Subcutaneous abdominal adipose tissue (tissue), 5 donors: Measurements from ENCODE around the gene BAD.

Experiments used
- H3K27ac ChIP-seq: one replicate; pipeline ENCODE4 v1.7.0; 2013; ENCODE audit warnings: low read depth, mild to moderate bottlenecking, inconsistent platforms, low read length, moderate library complexity
- H3K27me3 ChIP-seq, 5 donors: one replicate each; pipeline ENCODE4 v1.7.0; 2013; ENCODE audit warnings: low read length in 5 of 5, inconsistent platforms in 1 of 5; ENCODE audit not compliant: control insufficient read depth in 5 of 5, insufficient read depth in 4 of 5
- H3K36me3 ChIP-seq, 5 donors: one replicate each; pipeline ENCODE4 v1.7.0; 2013; ENCODE audit warnings: low read length in 5 of 5; ENCODE audit not compliant: control insufficient read depth in 5 of 5, insufficient read depth in 5 of 5
- H3K4me1 ChIP-seq, 5 donors: one replicate each; pipeline ENCODE4 v1.7.0; 2013; ENCODE audit warnings: low read length in 5 of 5, mild to moderate bottlenecking in 3 of 5, moderate library complexity in 1 of 5; ENCODE audit not compliant: control insufficient read depth in 5 of 5, insufficient read depth in 5 of 5
- H3K4me3 ChIP-seq, 5 donors: one replicate each; pipeline ENCODE4 v1.7.0; 2013; ENCODE audit warnings: low read length in 5 of 5, low read depth in 1 of 5
- H3K9ac ChIP-seq, 5 donors: one replicate each; pipeline ENCODE4 v1.7.0; 2013; ENCODE audit warnings: low read length in 5 of 5, mild to moderate bottlenecking in 4 of 5, moderate library complexity in 3 of 5
- H3K9me3 ChIP-seq, 5 donors: one replicate each; pipeline ENCODE4 v1.7.0; 2013; ENCODE audit warnings: low read length in 5 of 5; ENCODE audit not compliant: control insufficient read depth in 5 of 5
- donor health status: healthy.
- donor health status: healthy.
- donor health status: healthy.
- donor health status: healthy.
- donor health status: healthy.

BAD gene

DNA sequence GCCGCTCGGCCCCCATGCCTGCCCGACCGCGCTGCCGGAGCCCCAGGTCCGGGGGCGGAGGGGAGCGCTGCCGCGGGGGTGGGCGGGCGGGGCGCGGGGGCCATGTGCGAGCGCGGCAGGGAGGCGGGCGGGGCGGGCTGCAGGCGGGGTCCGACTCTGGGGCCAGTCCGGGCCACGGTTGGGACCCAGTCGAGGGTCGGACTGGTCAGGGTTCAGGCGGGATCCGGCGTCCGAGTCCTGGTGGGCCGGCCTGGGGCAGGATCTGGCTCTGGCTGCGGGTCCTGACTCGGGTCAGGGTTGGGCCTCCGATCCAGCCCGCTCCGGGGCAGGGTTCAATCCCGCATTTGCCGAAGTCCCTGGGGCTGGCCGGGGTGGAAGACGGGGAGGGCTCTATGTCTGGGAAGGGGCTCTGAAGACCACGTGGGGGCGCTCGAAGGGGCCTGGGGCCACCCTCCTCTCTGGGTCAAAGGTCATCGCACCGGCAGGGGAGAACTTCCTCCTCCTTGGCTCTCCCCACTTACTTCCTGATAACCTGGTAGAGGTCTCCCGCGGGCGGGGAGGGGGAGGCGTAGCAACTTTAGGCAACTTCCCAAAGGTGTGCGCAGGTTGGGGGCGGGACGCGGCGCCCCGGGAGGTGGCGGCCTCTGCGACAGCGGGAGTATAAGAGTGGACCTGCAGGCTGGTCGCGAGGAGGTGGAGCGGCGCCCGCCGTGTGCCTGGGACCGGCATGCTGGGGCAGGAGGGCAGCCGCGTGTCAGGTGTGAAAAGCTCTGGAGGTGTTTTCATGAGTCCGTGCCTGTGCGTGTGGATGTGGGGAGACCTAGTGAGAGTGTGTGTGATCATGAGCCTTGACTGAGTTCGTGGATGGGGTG, 21.5 kb upstream of the BAD start:
- Histone ChIP-seq H3K9ac (peak overlapping the region; percentile 26 to 83 (median 78)), H3K27me3 (no peaks in the 10 kb centered on the region), H3K9me3 (no peaks in the 10 kb centered on the region), H3K4me1 (peaks cover 2 to 36% (median 29%) of the 10 kb centered on the region in 5 donors), H3K4me3 (peak overlapping the region; percentile 70 to 80 (median 71)), H3K27ac (peak overlapping the region; percentile 75), H3K36me3 (peaks cover 0 to 8% (median 3%) of the 10 kb centered on the region in 5 donors)

DNA sequence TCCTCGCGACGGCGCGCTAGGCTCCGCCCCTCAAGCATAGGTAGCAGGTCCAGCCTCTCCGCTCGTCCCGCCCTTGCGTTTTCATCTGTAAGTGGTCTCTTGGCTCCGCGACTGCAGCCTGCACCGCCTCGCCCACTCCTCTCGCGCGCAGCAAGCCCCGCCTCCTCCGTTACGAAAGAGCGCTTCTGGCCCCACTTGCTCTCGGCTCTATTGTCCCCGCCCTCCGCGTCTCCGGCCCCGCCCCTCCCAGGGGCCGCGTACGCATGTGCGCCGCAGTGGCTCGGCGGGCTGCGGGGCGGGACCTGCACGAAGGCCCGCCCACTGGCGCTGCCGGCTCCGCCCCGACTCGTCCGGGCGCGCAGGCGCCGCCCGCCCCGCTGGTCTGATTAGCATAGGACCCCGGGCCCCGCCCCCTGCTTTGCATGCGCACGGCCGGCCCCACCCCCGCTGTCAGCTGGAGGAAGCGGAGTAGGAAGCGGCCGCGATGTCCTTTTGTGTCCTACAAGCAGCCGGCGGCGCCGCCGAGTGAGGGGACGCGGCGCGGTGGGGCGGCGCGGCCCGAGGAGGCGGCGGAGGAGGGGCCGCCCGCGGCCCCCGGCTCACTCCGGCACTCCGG, 20.7 kb upstream of the BAD start, which contains the start of gene ESRRA:
TSS of gene ESRRA (plus strand) at position 450 of the 616 bp plus-strand sequence. CDS start 1,656 bp downstream, outside the sequence.
- Histone ChIP-seq H3K4me1 (peaks cover 2 to 43% (median 36%) of the 10 kb centered on the region in 5 donors), H3K9ac (peak within 1 kb of the TSS; percentile 26 to 83 (median 78)), H3K9me3 (no peaks in the 10 kb centered on the region), H3K27ac (peak within 1 kb of the TSS; percentile 89), H3K27me3 (peaks cover 0 to 7% (median 3%) of the 10 kb centered on the region in 5 donors), H3K4me3 (peak within 1 kb of the TSS; percentile 72 to 80 (median 76)), H3K36me3 (peaks cover 0 to 8% (median 3%) of the 10 kb centered on the region in 5 donors)

- peaks cover 0 to 8% (median 3%) of the 10 kb centered on the region in 5 donors for H3K36me3 ChIP-seq
- peak overlapping the region in 4 of 5 donors; percentile 60 to 78 (median 70) for H3K9ac ChIP-seq
- peaks cover 2 to 50% (median 43%) of the 10 kb centered on the region in 5 donors for H3K4me1 ChIP-seq
- H3K27me3 ChIP-seq = peaks cover 0 to 13% (median 8%) of the 10 kb centered on the region in 5 donors
- peak overlapping the region; percentile 67 to 76 (median 75) for H3K4me3 ChIP-seq
- H3K9me3 ChIP-seq = no peaks in the 10 kb centered on the region
- H3K27ac ChIP-seq = peak overlapping the region; percentile 89
Observed at GRCh38 chr11:64304316-64305072, 20.0 kb upstream of the BAD start.

DNA sequence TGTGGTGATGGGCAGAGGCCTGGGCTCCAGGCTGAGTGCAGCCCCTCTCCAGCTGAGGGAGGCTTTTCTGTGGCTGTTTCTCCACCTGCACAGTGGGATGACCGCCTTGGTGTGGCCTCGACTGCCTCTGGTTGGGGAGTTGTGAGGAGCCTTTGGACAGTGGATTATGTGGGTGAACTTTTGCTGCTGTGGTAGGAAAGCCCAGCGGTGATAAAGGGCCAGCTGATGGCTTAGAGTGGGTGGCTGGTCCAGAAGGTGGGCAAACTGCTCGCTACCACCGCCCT, 19.5 kb upstream of the BAD start:
- H3K4me1 ChIP-seq = peaks cover 2 to 56% (median 48%) of the 10 kb centered on the region in 5 donors
- peak overlapping the region in 2 of 5 donors; percentile 65 to 74 for H3K9ac ChIP-seq
- no peaks in the 10 kb centered on the region for H3K9me3 ChIP-seq
- peak overlapping the region; percentile 89 for H3K27ac ChIP-seq
- H3K4me3 ChIP-seq = peak overlapping the region; percentile 67 to 76 (median 75)
- H3K27me3 ChIP-seq = peaks cover 0 to 13% (median 8%) of the 10 kb centered on the region in 5 donors
- peaks cover 0 to 8% (median 3%) of the 10 kb centered on the region in 5 donors for H3K36me3 ChIP-seq

GRCh38 chr11:64303109-64304031, 18.9 kb upstream of the BAD start:
- peaks cover under 1 to 13% (median 10%) of the 10 kb centered on the region in 5 donors for H3K27me3 ChIP-seq
- peaks cover 0 to 8% (median 3%) of the 10 kb centered on the region in 5 donors for H3K36me3 ChIP-seq
- H3K27ac ChIP-seq = no peak overlapping the region
- H3K4me1 ChIP-seq = peaks cover 2 to 58% (median 49%) of the 10 kb centered on the region in 5 donors
- H3K4me3 ChIP-seq = peak overlapping the region in 1 of 5 donors; percentile 75
- no peaks in the 10 kb centered on the region for H3K9me3 ChIP-seq
- H3K9ac ChIP-seq = peak overlapping the region in 1 of 5 donors; percentile 65

DNA sequence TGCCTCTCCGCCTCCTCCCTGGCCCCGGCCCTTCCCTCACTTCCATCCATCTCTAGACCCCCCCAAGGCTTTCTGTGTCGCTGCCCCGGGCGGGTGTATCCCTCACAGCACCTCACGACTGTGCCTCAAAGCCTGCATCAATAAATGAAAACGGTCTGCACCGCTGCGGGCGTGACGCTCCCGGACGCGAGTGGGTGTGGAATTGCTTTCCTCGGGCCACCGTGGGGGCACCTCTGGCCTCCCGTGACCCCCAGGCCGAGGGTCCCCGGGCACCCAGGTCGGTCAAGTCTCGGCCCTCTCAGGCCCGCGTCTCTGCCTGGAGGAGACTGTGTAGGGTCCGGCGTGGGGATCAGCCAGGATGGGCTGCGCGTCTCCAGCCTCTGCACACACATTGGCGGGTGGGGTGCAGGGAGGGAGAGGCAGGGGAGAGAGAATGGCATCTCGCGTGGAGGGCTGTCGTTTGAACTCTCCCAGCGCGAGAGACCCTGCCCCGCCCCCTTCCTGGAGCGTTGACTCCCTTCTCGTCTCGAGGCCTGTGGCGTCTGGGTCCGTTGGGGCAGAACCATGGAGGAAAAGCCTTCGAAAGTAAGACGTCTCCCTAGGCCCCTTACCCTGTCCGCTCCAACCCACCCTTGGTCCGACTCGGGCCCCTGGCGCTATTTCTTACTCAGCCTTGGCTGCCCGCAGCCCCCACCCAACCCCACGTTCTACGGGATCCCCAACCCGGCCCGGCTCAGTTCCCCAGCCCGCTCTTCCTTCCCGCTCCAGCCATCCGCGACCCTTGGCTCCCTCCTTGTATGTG, 15.6 kb upstream of the BAD start, which contains the start of gene CATSPERZ:
TSS of gene CATSPERZ (plus strand) at position 512 of the 802 bp plus-strand sequence. CDS start at position 565, 53 bp downstream.
- H3K36me3 ChIP-seq = no peaks in the 10 kb centered on the region
- H3K4me1 ChIP-seq = peaks cover 0 to 45% (median 32%) of the 10 kb centered on the region in 5 donors
- H3K27me3 ChIP-seq = peaks cover 28 to 43% (median 36%) of the 10 kb centered on the region in 5 donors
- H3K27ac ChIP-seq = no peak within 1 kb of the TSS
- H3K9ac ChIP-seq = peak within 1 kb of the TSS in 3 of 5 donors; percentile 40 to 68 (median 53)
- H3K4me3 ChIP-seq = peak within 1 kb of the TSS; percentile 40 to 58 (median 54)
- H3K9me3 ChIP-seq = no peaks in the 10 kb centered on the region

- Histone ChIP-seq H3K4me3 (peak overlapping the region; percentile 39 to 58 (median 54)), H3K27ac (no peak overlapping the region), H3K27me3 (peaks cover 29 to 49% (median 36%) of the 10 kb centered on the region in 5 donors), H3K9ac (peak overlapping the region in 3 of 5 donors; percentile 40 to 68 (median 53)), H3K4me1 (peaks cover 0 to 39% (median 27%) of the 10 kb centered on the region in 5 donors), H3K36me3 (no peaks in the 10 kb centered on the region), H3K9me3 (no peaks in the 10 kb centered on the region)
Observed at GRCh38 chr11:64298966-64299846, 14.7 kb upstream of the BAD start.
